IPS-18a (cell line): ENCODE results near the gene FOXP4.
A peak's percentile ranks its signal among the peaks of the same experiment; 100 is the strongest.

Source experiments
- H3K27ac ChIP-seq: one replicate; pipeline ENCODE4 v1.5.1; 2013; ENCODE audit warnings: low read length
- H3K27me3 ChIP-seq: one replicate; pipeline ENCODE4 v1.6.1; 2013; ENCODE audit warnings: mild to moderate bottlenecking, low read length; ENCODE audit not compliant: control insufficient read depth, insufficient read depth
- H3K36me3 ChIP-seq: one replicate; pipeline ENCODE4 v1.6.1; 2013; ENCODE audit warnings: low read depth, low read length; ENCODE audit not compliant: control insufficient read depth
- H3K4me1 ChIP-seq: one replicate; pipeline ENCODE4 v1.6.1; 2013; ENCODE audit warnings: low read depth, low read length; ENCODE audit not compliant: control insufficient read depth
- H3K4me3 ChIP-seq: one replicate; pipeline ENCODE4 v1.5.1; 2013; ENCODE audit warnings: low read length
- H3K9ac ChIP-seq: one replicate; pipeline ENCODE4 v1.6.1; 2013; ENCODE audit warnings: mild to moderate bottlenecking, low read length, moderate library complexity
- H3K9me3 ChIP-seq: one replicate; pipeline ENCODE4 v1.6.1; 2013; ENCODE audit warnings: low read depth, low read length; ENCODE audit not compliant: control insufficient read depth

Gene FOXP4

GRCh38 chr6:41560431-41561192 lies 14.4 kb downstream of the FOXP4 start:
- peaks cover 44% of the 10 kb centered on the region for H3K27me3 ChIP-seq
- peak overlapping the region; percentile 37 for H3K9ac ChIP-seq
- peaks cover 46% of the 10 kb centered on the region for H3K4me1 ChIP-seq
- no peaks in the 10 kb centered on the region for H3K36me3 ChIP-seq
- no peak overlapping the region for H3K27ac ChIP-seq
- peak overlapping the region; percentile 81 for H3K4me3 ChIP-seq
- no peaks in the 10 kb centered on the region for H3K9me3 ChIP-seq

DNA sequence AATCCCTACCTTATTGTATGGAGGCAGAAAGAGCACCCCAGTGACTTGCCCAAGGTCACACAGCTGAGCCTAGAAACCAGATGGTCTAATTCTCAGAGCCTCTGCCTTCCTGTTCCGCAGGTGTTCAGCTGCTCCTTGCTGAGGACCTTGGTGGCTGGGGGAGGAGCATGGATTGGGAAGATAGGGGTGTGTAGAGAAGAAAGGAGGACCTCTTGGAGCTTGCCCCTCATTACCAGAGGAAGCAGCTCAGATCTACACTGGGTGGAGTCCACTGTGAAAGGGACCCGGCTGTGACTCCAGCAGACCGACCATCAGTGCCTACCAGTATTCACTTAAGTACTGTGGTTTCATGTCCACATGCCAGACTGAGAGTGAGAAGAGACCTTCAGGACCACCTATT lies 15.2 kb downstream of the FOXP4 start:
- H3K4me3 ChIP-seq, result peak overlapping the region; percentile 81
- H3K9ac ChIP-seq, result no peak overlapping the region
- H3K36me3 ChIP-seq, result peaks cover 4% of the 10 kb centered on the region
- no peaks in the 10 kb centered on the region for H3K9me3 ChIP-seq
- H3K4me1 ChIP-seq, result peaks cover 42% of the 10 kb centered on the region
- H3K27ac ChIP-seq, result no peak overlapping the region
- peaks cover 36% of the 10 kb centered on the region for H3K27me3 ChIP-seq

DNA sequence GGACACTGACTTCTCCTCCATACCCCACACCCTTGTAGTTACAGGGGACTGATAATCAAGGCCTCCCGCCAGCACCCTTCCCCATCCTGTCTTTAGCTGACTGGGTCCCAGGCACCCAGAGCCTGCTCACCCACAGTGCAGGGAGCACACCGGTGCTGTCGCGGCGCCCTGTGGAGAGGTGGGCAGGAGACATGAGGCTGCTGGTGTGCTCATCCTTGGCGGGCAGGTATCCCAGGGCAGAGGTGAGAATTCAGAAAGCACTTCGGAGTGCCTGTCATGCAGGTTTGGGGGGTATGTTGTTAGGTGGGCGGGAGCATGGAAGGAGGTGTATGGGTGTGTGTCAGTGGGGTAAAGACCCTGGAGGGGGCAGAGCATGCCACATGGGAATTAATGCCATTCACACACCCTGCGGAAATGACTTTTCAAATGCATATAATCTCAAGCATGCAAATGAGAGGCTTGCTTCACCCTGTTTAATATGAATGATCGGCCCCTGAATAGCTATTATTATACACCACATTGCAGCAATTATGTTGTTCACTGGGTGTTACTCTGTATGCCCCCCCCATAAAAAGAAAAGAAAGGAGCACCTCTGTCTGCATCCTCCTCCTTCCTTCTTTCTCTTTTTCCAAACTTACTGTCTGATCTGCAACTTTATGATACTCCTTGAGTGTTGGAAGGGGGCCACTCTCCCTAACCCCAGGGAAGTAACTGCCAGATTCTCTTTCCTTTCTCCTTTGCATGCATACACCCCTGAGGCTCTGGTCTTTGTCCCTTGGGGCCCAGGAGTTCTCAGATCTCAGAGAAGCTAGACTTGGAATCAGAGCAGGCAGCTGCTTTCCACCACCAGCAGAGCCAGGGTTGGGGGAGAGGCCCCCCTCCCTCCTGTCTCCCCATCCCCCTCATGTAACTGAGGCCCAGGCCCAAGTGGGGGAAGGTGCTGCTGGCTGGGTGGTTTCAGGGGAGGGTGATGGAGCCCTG lies 16.0 kb downstream of the FOXP4 start:
- Histone ChIP-seq H3K27me3 (peaks cover 27% of the 10 kb centered on the region), H3K9me3 (no peaks in the 10 kb centered on the region), H3K4me3 (peak overlapping the region; percentile 25), H3K27ac (no peak overlapping the region), H3K9ac (no peak overlapping the region), H3K4me1 (peaks cover 34% of the 10 kb centered on the region), H3K36me3 (peaks cover 12% of the 10 kb centered on the region)

DNA sequence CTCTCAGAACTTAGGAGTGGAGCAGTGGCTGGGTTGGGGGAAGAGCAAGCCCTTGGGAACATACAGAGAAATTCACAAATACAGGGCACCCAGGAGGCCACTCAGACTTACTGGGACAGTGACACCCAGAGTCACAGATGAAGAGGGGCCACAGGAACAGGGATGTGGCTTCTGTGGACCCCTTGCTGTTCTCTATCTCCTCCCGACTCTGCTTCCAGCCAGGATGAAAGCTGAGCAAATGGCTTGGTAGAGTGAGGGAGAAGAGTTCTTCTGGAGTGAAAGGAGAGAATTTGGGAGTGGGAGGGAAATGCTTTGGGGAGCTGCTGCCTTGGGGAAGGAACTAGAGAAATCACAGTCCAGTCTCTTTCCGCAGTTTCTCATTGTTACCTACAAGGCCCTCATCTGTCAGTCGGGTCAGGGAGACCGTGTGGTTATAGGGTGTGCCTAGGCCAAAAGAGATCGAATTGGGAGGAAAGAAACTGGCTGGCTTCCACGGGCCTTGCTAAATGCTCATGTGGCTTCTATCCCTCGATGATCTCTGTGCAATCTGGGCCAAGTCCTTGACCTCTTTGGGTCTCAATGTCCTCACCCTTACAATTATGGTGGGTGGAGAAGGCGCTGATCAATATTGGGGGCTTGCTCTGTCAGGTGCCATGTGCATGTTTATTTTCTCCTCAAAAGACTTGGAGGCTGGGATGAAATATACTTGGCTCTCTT lies 17.0 kb downstream of the FOXP4 start:
- Histone ChIP-seq H3K4me1 (peaks cover 31% of the 10 kb centered on the region), H3K4me3 (peak overlapping the region; percentile 25), H3K9me3 (no peaks in the 10 kb centered on the region), H3K36me3 (peaks cover 17% of the 10 kb centered on the region), H3K9ac (no peak overlapping the region), H3K27ac (no peak overlapping the region), H3K27me3 (peaks cover 18% of the 10 kb centered on the region)

DNA sequence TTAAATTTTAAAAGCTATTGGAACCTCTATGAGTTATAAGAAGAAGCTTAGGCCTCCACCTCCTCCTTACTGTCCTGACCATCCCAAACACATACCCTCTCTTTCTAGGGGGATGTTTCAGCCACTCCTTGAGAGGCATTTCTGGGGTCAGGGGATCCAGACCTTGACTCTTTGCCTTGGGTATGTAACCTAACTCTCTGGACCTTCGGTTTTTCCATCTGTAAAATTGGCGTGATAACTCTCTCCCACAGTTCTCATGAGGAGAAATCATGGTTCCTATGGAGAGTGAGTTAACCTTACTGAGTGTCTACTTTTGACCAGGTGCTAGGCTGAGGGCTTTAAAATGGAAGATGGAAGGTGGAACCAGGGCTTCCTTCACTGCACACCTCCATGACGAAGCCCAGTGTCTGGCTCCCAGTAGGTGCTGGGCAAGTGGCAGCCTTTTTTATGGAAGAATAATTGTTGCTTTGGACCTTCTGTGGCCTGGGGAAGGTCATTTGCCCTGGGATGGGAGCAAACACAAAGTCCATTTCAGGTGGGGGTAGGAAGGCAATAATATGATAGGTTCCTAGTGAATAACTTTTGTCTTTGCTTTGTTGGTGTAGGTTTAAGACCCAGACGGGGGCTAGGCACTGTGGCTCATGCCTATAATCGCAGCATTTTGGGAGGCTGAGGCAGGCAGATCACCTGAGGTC lies 18.4 kb downstream of the FOXP4 start:
- Histone ChIP-seq H3K27me3 (peaks cover 4% of the 10 kb centered on the region), H3K4me1 (peaks cover 42% of the 10 kb centered on the region), H3K36me3 (peaks cover 17% of the 10 kb centered on the region), H3K9me3 (no peaks in the 10 kb centered on the region), H3K9ac (no peak overlapping the region), H3K27ac (no peak overlapping the region), H3K4me3 (no peak overlapping the region)

- H3K4me3 ChIP-seq, result no peak overlapping the region
- H3K27ac ChIP-seq, result no peak overlapping the region
- H3K27me3 ChIP-seq, result no peaks in the 10 kb centered on the region
- H3K9ac ChIP-seq, result no peak overlapping the region
- peaks cover 17% of the 10 kb centered on the region for H3K36me3 ChIP-seq
- H3K9me3 ChIP-seq, result no peaks in the 10 kb centered on the region
- peaks cover 53% of the 10 kb centered on the region for H3K4me1 ChIP-seq
Observed at GRCh38 chr6:41565701-41566100, 19.5 kb downstream of the FOXP4 start.

- H3K27me3 ChIP-seq, result no peaks in the 10 kb centered on the region
- H3K36me3 ChIP-seq, result peaks cover 17% of the 10 kb centered on the region
- peaks cover 56% of the 10 kb centered on the region for H3K4me1 ChIP-seq
Observed at GRCh38 chr6:41566961-41567360, 20.8 kb downstream of the FOXP4 start.

GRCh38 chr6:41567684-41568083 lies 21.5 kb downstream of the FOXP4 start:
- Histone ChIP-seq H3K9ac (no peak overlapping the region), H3K36me3 (peaks cover 17% of the 10 kb centered on the region), H3K4me1 (peaks cover 56% of the 10 kb centered on the region), H3K27ac (no peak overlapping the region), H3K27me3 (no peaks in the 10 kb centered on the region), H3K4me3 (no peak overlapping the region), H3K9me3 (no peaks in the 10 kb centered on the region)

More at GRCh38 chr6:41566961-41567360, 20.8 kb downstream of the FOXP4 start:
- Histone ChIP-seq H3K9me3 (no peaks in the 10 kb centered on the region), H3K27ac (no peak overlapping the region), H3K4me3 (no peak overlapping the region), H3K9ac (no peak overlapping the region)

DNA sequence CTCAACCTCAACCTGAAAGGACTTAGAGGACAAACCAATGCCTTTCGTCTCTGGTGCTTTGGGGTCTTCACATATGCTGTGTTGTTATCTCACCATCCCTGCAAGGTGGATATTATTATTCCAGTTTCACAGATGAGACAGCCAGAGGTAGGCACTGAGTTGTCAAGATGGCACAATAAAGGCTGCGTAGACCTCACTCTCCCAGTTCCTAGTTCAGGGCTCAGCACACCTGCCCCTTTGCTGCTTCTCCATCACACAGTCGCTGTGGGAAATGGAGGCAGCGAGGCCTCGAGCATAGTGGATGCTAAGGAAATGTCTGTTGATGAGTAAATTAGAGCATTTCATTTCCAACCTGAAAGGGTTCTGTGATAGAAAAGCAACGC lies 22.0 kb downstream of the FOXP4 start:
- no peaks in the 10 kb centered on the region for H3K9me3 ChIP-seq
- peaks cover 56% of the 10 kb centered on the region for H3K4me1 ChIP-seq
- no peaks in the 10 kb centered on the region for H3K27me3 ChIP-seq
- no peak overlapping the region for H3K9ac ChIP-seq
- H3K4me3 ChIP-seq, result no peak overlapping the region
- no peak overlapping the region for H3K27ac ChIP-seq
- H3K36me3 ChIP-seq, result peaks cover 17% of the 10 kb centered on the region

- Histone ChIP-seq H3K27ac (peak overlapping the region; percentile 24), H3K27me3 (no peaks in the 10 kb centered on the region), H3K4me3 (no peak overlapping the region), H3K4me1 (peaks cover 54% of the 10 kb centered on the region), H3K9ac (peak overlapping the region; percentile 9), H3K9me3 (no peaks in the 10 kb centered on the region), H3K36me3 (peaks cover 17% of the 10 kb centered on the region)
Observed at GRCh38 chr6:41568585-41569384, 22.6 kb downstream of the FOXP4 start.
